Measurements from ENCODE around the gene ZGPAT.

The ZGPAT gene

GRCh38 chr20:63745424-63745805, 37.6 kb downstream of the ZGPAT start:
- no peak for DNase-seq

- no peak for DNase-seq
Observed at GRCh38 chr20:63745961-63746731, 38.3 kb downstream of the ZGPAT start.

GRCh38 chr20:63746751-63747315, 39.0 kb downstream of the ZGPAT start:
- DNase-seq, result no peak

GRCh38 chr20:63747622-63748069, 39.8 kb downstream of the ZGPAT start:
- DNase-seq, result no peak

GRCh38 chr20:63748070-63748933, 40.5 kb downstream of the ZGPAT start:
- DNase-seq, result no peak

- no peak for DNase-seq
Observed at GRCh38 chr20:63748934-63749270, 41.1 kb downstream of the ZGPAT start.

- DNase-seq, result no peak
Observed at GRCh38 chr20:63749597-63750508, 42.0 kb downstream of the ZGPAT start.

- no peak for DNase-seq
Observed at GRCh38 chr20:63750807-63751470, 43.1 kb downstream of the ZGPAT start.

- no peak for DNase-seq
Observed at GRCh38 chr20:63751471-63752271, 43.8 kb downstream of the ZGPAT start.

GRCh38 chr20:63752411-63753101, 44.7 kb downstream of the ZGPAT start:
- no peak for DNase-seq

GRCh38 chr20:63753381-63753780, 45.5 kb downstream of the ZGPAT start:
- no peak for DNase-seq

GRCh38 chr20:63754008-63754407, 46.2 kb downstream of the ZGPAT start:
- DNase-seq, result no peak

- DNase-seq, result no peak
Observed at GRCh38 chr20:63755933-63756647, 48.3 kb downstream of the ZGPAT start.

GRCh38 chr20:63756648-63756991, 48.8 kb downstream of the ZGPAT start:
- no peak for DNase-seq

- DNase-seq, result no peak
Observed at GRCh38 chr20:63758152-63758551, 50.3 kb downstream of the ZGPAT start.

GRCh38 chr20:63759377-63759901, 51.6 kb downstream of the ZGPAT start:
- DNase-seq, result no peak

GRCh38 chr20:63765082-63765873, 57.4 kb downstream of the ZGPAT start:
- DNase-seq, result no peak

- no peak for DNase-seq
Observed at GRCh38 chr20:63765902-63766301, 58.1 kb downstream of the ZGPAT start.

Data from NCI-H2081 (cell line).